Right lobe of liver (tissue), 4 donors: Measurements from ENCODE around the gene IRF5.
"Not testable (repeated sequence)": the region's sequence is repeated elsewhere in the genome, so short reads cannot be mapped to it uniquely, and the experiment has no call there.

Experiments used
- CTCF ChIP-seq, 4 donors: fragments of 200-600 bp in 3 of 4; fragments of 450-650 bp in 1 of 4; IDR thresholded peaks; one replicate each; pipeline versions ENCODE4 v1.5.1 to v1.8.0; 2016 to 2022; ENCODE audit warnings: antibody characterized with exemption in 4 of 4, mild to moderate bottlenecking in 2 of 4
- POLR2A ChIP-seq: fragments of 450-650 bp; IDR thresholded peaks from one replicate; pipeline ENCODE4 v1.6.1; 2017; ENCODE audit warnings: antibody characterized with exemption, mild to moderate bottlenecking
- donor health status: DM: no; HTN: no; CAD: no.
- donor health status: DM: no; HTN: no; CAD: no.
- donor health status: DM: no; HTN: yes; CAD: no.

- not testable (repeated sequence) for TF ChIP-seq POLR2A; CTCF (IDR thresholded peaks at IDR 0.05)
Observed at GRCh38 chr7:128994560-128994959, 56.8 kb downstream of the IRF5 start.
